RWPE1 (cell line): Measurements from ENCODE around the gene PCDHA1.

Experiments
- CTCF ChIA-PET: fragments of 350-600 bp; sonication (Branson Sonifier 250); formaldehyde crosslinking; extraction: SDS; loops from one replicate; lab custom pipeline; 2021; lab: Yijun Ruan, JAX
- POLR2A ChIA-PET: fragments of 400-600 bp; formaldehyde crosslinking; extraction: SDS; loops from one replicate; lab custom pipeline; 2020; ENCODE audit warnings: antibody characterized with exemption; ENCODE audit not compliant: low non-redundant PET; lab: Yijun Ruan, JAX
- DNase-seq: peaks from one replicate; pipeline ENCODE4 v3.0.0; 2012; ENCODE audit warnings: low spot score
- H3K27ac ChIP-seq: fragments of 450-650 bp; 2 replicates; pipeline ENCODE4 v1.5.1; 2017
- CTCF ChIP-seq: fragments of 450-650 bp; conservative IDR thresholded peaks from 2 replicates; pipeline ENCODE4 v1.5.1; 2017; ENCODE audit warnings: low read depth, mild to moderate bottlenecking

Gene PCDHA1

GRCh38 chr5:140977003-140977402 lies 191.1 kb downstream of the PCDHA1 start:
- peak; percentile 59 for DNase-seq
- TF ChIP-seq CTCF = no peak
- ChIA-PET POLR2A (no interaction called here), CTCF (interaction anchor here (1.0 kb wide), 1 partner anchor 41 kb away, joined by 3 read pairs; no protein-coding TSS in a partner anchor)
- H3K27ac ChIP-seq = no peak overlapping the region

DNA sequence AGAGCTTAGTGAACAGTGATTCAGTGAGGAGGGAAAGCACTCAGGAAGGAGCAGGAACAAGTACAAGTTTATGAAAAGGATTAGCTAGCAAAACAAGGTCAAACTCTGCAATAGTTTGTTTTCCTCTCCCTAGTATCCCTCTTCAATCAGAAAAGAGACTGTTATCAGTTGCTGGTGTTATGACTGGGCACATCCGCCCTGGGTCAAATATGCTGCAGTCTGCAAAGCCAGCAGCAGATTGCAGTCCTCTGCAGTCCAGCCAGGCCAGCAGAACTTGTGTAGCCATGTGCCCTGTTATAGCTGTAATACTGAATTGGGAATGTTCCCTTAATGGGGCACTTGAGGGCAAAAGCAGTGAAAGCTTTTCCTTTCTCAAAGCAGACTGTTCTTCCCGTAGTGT lies 192.3 kb downstream of the PCDHA1 start:
- CTCF ChIA-PET = interaction anchor here (0.5 to 1.7 kb wide), 6 partner anchors 62 to 1104 kb away, joined by 3 to 5 read pairs (median 4); no protein-coding TSS in a partner anchor
- no peak overlapping the region; the same call in 1 of the 2 replicates for H3K27ac ChIP-seq
- POLR2A ChIA-PET = no interaction called here
- DNase-seq = no peak
- no peak for TF ChIP-seq CTCF

- no peak for DNase-seq
- ChIA-PET POLR2A (no interaction called here), CTCF (interaction anchor here (0.6 to 1.7 kb wide), 3 partner anchors 61 to 137 kb away, joined by 3 to 5 read pairs (median 4); no protein-coding TSS in a partner anchor)
- no peak overlapping the region for H3K27ac ChIP-seq
- no peak for TF ChIP-seq CTCF
Observed at GRCh38 chr5:140978983-140979382, 193.0 kb downstream of the PCDHA1 start.

DNA sequence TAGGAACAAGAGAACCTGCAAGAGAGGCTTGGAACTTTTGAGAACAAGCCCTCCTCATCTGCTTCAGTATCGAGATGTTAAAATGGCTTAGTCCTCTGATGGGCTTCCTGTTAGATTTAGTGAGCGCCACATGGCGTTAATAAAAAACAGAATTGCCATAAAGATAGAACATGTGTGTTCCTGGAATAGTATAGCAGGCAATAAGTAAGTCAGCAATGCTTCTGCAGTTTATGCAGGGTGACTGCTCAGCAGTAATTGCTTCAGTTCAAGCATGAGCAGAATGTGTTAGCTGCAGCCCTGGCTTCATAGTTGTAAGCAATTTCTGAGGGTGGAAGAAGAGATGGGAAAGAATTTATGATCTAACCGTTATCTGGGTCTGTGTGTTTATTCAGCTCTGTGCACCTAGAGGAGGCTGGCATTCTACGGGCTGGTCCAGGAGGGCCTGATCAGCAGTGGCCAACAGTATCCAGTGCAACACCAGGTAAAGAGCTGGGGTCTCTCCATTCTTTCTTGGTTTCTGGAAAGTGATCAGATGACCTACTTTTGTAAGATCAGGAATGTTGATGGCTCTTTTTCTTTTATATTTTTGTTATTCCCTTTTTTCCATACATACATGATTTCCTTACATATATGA lies 196.3 kb downstream of the PCDHA1 start:
- POLR2A ChIA-PET = no interaction called here
- H3K27ac ChIP-seq = no peak overlapping the region
- CTCF ChIA-PET = interaction anchor here (1.0 kb wide), 1 partner anchor 15 kb away, joined by 4 read pairs; the partner anchor contains the start of gene PCDHAC2
- no peak for TF ChIP-seq CTCF
- DNase-seq = no peak

GRCh38 chr5:140986117-140986521 lies 200.2 kb downstream of the PCDHA1 start:
- no peak overlapping the region for H3K27ac ChIP-seq
- DNase-seq = no peak
- TF ChIP-seq CTCF = no peak
- ChIA-PET POLR2A (no interaction called here), CTCF (interaction anchor here (0.7 kb wide), 1 partner anchor 236 kb away, joined by 3 read pairs; no protein-coding TSS in a partner anchor)

- ChIA-PET CTCF (no interaction called here), POLR2A (no interaction called here)
- DNase-seq = no peak
- TF ChIP-seq CTCF = no peak
- no peak overlapping the region for H3K27ac ChIP-seq
Observed at GRCh38 chr5:140988100-140988499, 202.2 kb downstream of the PCDHA1 start.
